Chondrocyte (in vitro differentiated cells): Measurements from ENCODE around the gene TOMM34. TPM values are rescaled to one million over a fixed set of nuclear protein-coding genes. Genes with fewer than 3 reads are reported as not detected.

Source experiments
- DNase-seq: peaks from one replicate; pipeline ENCODE4 v3.0.0; 2021; ENCODE audit warnings: mixed read lengths, low spot score
- H3K27ac Mint-ChIP-seq: one replicate; pipeline ENCODE4 v1.8.0; 2021; ENCODE audit warnings: mild to moderate bottlenecking, moderate library complexity, mixed read lengths; ENCODE audit not compliant: unreplicated experiment
- H3K27me3 Mint-ChIP-seq: 2 replicates; pipeline ENCODE4 v1.8.0; 2021; ENCODE audit warnings: low read depth, mixed read lengths
- H3K36me3 Mint-ChIP-seq: 2 replicates; pipeline ENCODE4 v1.8.0; 2021; ENCODE audit warnings: low read depth, mixed read lengths
- H3K4me1 Mint-ChIP-seq: 2 replicates; pipeline ENCODE4 v1.8.0; 2021; ENCODE audit warnings: low read depth, mild to moderate bottlenecking, mixed read lengths
- H3K4me3 Mint-ChIP-seq: one replicate; pipeline ENCODE4 v1.8.0; 2021; ENCODE audit warnings: mild to moderate bottlenecking, moderate library complexity, mixed read lengths; ENCODE audit not compliant: unreplicated experiment
- H3K9me3 Mint-ChIP-seq: 2 replicates; pipeline ENCODE4 v1.8.0; 2021; ENCODE audit warnings: low read depth, mixed read lengths
- total RNA-seq: library from RNA; stranded (reverse); gene quantifications from 3 replicates; pipeline ENCODE4 v1.2.1, GENCODE V29; 2021
- TF ChIP-seq, protein P1 (sequence below): fragments of 200-600 bp; sonication (generic); IDR thresholded peaks from 2 replicates; pipeline ENCODE4 v1.5.0; 2021; ENCODE audit warnings: antibody characterized with exemption, mild to moderate bottlenecking, moderate library complexity

TOMM34 gene
- total RNA-seq, 1 donor from 2014 or later = 16.2 TPM

DNA sequence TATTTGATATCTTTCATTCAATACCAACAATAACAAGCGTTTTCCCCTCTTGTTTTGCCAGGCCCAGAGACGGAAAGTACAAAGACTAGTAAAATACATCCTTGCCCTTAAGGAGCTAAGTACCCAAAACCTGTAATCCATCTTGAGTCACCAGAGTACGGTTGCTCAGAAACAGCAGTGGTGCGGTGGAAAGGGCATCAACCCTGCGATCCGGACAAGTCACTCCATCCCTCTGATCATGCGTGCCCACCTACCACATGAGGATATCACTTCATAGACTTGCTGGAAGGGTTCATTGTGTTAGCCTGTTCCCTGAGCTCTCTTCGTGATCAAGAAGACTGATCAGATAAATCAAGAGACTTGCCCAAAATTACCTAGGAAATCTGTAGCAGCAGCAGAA, 1.9 kb downstream of the TOMM34 start:
- Mint-ChIP-seq H3K27ac (no peak overlapping the region), H3K9me3 (no peaks in the 10 kb centered on the region), H3K4me1 (peaks cover 23% of the 10 kb centered on the region), H3K36me3 (peaks cover 28% of the 10 kb centered on the region), H3K4me3 (no peak overlapping the region), H3K27me3 (no peaks in the 10 kb centered on the region)
- no peak for DNase-seq
- TF ChIP-seq, protein P1, sequence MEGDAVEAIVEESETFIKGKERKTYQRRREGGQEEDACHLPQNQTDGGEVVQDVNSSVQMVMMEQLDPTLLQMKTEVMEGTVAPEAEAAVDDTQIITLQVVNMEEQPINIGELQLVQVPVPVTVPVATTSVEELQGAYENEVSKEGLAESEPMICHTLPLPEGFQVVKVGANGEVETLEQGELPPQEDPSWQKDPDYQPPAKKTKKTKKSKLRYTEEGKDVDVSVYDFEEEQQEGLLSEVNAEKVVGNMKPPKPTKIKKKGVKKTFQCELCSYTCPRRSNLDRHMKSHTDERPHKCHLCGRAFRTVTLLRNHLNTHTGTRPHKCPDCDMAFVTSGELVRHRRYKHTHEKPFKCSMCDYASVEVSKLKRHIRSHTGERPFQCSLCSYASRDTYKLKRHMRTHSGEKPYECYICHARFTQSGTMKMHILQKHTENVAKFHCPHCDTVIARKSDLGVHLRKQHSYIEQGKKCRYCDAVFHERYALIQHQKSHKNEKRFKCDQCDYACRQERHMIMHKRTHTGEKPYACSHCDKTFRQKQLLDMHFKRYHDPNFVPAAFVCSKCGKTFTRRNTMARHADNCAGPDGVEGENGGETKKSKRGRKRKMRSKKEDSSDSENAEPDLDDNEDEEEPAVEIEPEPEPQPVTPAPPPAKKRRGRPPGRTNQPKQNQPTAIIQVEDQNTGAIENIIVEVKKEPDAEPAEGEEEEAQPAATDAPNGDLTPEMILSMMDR = no peak

DNA sequence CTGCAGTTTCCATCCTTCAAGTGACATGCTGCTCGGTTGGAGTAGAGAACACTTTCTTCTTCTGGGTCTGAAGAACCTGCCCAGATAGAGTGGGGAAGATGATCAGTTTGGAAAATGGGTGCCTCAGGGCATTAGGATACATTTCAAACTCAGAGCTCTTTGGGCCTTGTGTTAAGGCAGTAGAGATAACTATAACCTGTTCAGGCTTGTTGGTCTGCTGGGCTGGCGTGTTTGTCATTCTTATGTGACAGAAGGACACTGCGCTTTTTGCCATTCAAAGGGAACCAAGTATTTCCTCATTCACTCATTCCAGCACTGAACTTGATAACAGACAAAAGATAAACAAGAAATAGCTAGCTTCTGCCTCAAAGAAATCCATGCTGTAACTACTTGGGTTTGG, 3.8 kb downstream of the TOMM34 start:
- Mint-ChIP-seq H3K4me1 (peaks cover 23% of the 10 kb centered on the region), H3K4me3 (no peak overlapping the region)
- TF ChIP-seq, protein P1 = no peak

DNA sequence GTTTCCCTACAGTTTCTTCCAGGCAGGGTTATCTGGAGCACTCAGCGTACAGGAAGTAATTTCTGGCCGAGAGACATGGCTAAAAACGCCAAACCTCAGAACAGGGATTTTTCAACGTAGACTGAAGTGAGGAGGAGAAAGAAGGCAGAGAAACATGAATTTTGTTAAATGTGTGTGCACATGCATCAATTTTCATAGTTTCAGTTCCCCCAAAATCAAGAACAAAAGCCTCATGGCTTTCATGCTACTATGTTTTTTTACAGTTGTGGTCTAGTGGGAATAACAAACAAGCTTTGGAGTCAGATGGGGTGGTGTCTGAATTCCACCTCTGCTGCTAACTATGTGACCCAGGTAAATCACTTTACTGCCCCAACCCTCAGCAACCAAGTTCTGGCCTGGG, 4.9 kb downstream of the TOMM34 start:
- TF ChIP-seq, protein P1 = no peak
- Mint-ChIP-seq H3K9me3 (no peaks in the 10 kb centered on the region), H3K4me1 (peaks cover 19% of the 10 kb centered on the region), H3K27ac (no peak overlapping the region), H3K27me3 (no peaks in the 10 kb centered on the region), H3K4me3 (no peak overlapping the region), H3K36me3 (peaks cover 50% of the 10 kb centered on the region)
- no peak for DNase-seq

More for the DNA sequence above, 3.8 kb downstream of the TOMM34 start:
- peaks cover 42% of the 10 kb centered on the region for H3K36me3 Mint-ChIP-seq
- no peaks in the 10 kb centered on the region for H3K9me3 Mint-ChIP-seq
- no peaks in the 10 kb centered on the region for H3K27me3 Mint-ChIP-seq
- no peak for DNase-seq
- no peak overlapping the region for H3K27ac Mint-ChIP-seq

DNA sequence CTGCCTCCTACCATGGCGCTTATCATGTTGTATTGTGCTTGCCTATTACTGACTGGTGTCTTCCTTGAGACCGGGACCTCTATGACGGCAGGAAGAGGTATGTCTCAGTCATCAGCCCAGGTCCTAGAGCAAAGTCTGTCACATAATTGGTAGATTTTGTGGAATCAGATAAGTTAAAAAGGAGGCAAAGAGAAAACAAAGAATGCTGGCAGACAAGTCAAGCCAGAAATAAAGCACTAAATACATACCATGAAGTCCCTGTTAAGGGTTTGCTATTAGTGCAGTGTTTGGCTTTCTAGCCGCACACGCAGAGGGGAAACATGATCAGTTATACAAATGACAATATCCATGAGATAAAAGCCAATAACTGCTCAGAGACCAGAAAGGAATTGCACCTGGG, 6.0 kb downstream of the TOMM34 start:
- Mint-ChIP-seq H3K9me3 (no peaks in the 10 kb centered on the region), H3K27ac (no peak overlapping the region), H3K36me3 (peaks cover 54% of the 10 kb centered on the region), H3K4me3 (no peak overlapping the region), H3K27me3 (no peaks in the 10 kb centered on the region), H3K4me1 (peaks cover 13% of the 10 kb centered on the region)
- TF ChIP-seq, protein P1 = no peak
- DNase-seq = no peak

DNA sequence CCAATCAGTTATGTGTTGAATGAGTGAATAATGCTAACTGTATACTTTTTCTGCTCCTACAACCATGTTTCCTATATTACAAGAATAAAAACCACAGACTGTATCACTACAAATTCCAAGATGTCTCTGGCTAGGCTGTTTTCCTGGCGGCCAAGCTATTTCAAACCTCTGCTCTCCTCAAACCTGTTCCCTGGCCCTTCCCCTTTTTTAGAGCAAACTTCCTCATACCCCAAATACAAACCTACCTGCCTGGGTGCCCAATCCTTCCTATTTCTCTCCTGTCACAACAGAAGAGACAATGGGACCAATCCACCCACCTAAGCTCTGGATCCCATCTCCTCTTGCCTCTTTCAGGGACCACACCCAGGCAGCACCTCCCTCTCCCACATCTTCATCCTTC, 7.5 kb downstream of the TOMM34 start:
- Mint-ChIP-seq H3K27me3 (no peaks in the 10 kb centered on the region), H3K36me3 (peaks cover 57% of the 10 kb centered on the region), H3K4me1 (no peaks in the 10 kb centered on the region), H3K4me3 (no peak overlapping the region), H3K9me3 (no peaks in the 10 kb centered on the region), H3K27ac (no peak overlapping the region)
- no peak for DNase-seq
- TF ChIP-seq, protein P1 = no peak
